Left colon (tissue), 2 donors: ENCODE data around the gene PLXNA4. TPM values are rescaled to one million over a fixed set of nuclear protein-coding genes. Genes with fewer than 3 reads are reported as not detected.

Experiments used
- ATAC-seq: fragments of 200-7000 bp; cut with Tn5 transposase; one replicate; pipeline ENCODE4 v1.9.1; 2020; ENCODE audit warnings: mild to moderate bottlenecking, moderate library complexity
- DNase-seq, 2 donors: peaks; one replicate each; pipeline ENCODE4 v3.0.0-alpha.2; 2020
- intact Hi-C, 2 donors: fragments of 100-400 bp; cut with DNase I in 1 of 2; cut with micrococcal nuclease in 1 of 2; formaldehyde crosslinking; loops; one replicate each; pipeline versions ENCODE4 v1.11.2 to v1.14.0; 2022; cut with DNase I, micrococcal nuclease
- total RNA-seq, 2 donors: library from RNA; stranded (reverse); fragmentation: NEBNext Ultra II Directional; extraction: Animal tissue kit (Norgen Biotek cat#: 25700); gene quantifications; one replicate each; pipeline ENCODE4 v1.2.1, GENCODE V29; 2021
- donor health status: DM: no; HTN: no; CAD: no.
- donor health status: DM: yes; HTN: yes; CAD: no.

The PLXNA4 gene
- total RNA-seq, 2 donors from 2014 or later = 1.1 to 1.3 TPM

- intact Hi-C loops = no loop called here
- no peak for DNase-seq
- no peak for ATAC-seq
These were observed 461.2 kb downstream of the PLXNA4 start for GRCh38 chr7:132115028-132115427.

GRCh38 chr7:132114411-132114810 lies 461.9 kb downstream of the PLXNA4 start:
- intact Hi-C loops = no loop called here
- no peak for ATAC-seq
- DNase-seq = no peak

GRCh38 chr7:132113536-132114371 lies 462.5 kb downstream of the PLXNA4 start:
- DNase-seq = no peak
- intact Hi-C loops = no loop called here
- no peak for ATAC-seq

DNA sequence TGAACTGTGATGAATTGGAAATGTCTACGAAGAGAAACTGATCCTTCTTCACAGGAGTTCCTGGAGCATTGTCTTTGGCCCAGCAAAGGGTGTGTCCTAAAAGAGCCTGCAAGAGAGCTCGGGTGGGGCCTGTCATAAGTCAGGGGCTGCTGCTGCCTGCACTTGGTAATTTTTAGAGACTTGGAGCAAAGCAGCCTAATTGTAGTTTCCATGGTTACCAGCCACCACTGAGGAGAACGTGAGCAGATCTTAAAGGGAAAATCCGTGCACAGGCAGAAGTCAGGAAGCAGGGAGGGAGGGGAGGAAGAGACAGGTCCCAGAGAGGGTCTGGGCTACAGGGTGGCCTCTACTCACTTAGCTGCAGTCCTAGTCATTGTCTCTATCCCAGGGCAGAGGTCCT lies 463.6 kb downstream of the PLXNA4 start:
- intact Hi-C loops = no loop called here
- ATAC-seq = no peak

GRCh38 chr7:132112106-132112505 lies 464.2 kb downstream of the PLXNA4 start:
- intact Hi-C loops = no loop called here
- ATAC-seq (no peak), DNase-seq (no peak)

More for the DNA sequence above, 463.6 kb downstream of the PLXNA4 start:
- no peak for DNase-seq

GRCh38 chr7:132110692-132111091 lies 465.6 kb downstream of the PLXNA4 start:
- intact Hi-C loops = no loop called here
- DNase-seq (no peak), ATAC-seq (no peak)

- intact Hi-C loops = no loop called here
- DNase-seq (no peak), ATAC-seq (no peak)
These were observed 466.5 kb downstream of the PLXNA4 start for GRCh38 chr7:132109769-132110168.

- no peak for ATAC-seq
These were observed 467.7 kb downstream of the PLXNA4 start for GRCh38 chr7:132108563-132108962.

GRCh38 chr7:132106491-132106890 lies 469.8 kb downstream of the PLXNA4 start:
- no peak for ATAC-seq
- no peak for DNase-seq
- intact Hi-C loops = no loop called here

More at GRCh38 chr7:132108563-132108962, 467.7 kb downstream of the PLXNA4 start:
- no peak for DNase-seq
- intact Hi-C loops = no loop called here

DNA sequence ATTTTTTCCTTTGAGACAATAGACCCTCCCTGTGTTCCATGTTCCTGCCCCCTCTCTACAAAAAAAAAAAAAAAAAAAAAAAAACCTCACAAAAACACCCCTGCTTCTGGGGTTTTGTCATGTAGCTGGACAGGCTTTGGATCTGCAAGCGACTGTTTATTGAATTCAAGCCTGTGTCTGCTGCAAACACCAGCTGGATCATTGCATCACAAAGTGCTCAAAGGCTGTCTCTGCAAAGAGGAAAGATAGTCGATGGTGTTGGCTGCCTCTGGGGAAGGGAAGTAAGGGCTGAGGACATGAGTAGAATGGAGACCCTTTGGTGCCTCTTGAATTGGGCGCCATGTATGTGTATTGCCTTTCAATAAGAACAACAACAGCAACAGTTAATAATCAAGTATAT lies 471.2 kb downstream of the PLXNA4 start:
- intact Hi-C loops = no loop called here
- no peak for DNase-seq

DNA sequence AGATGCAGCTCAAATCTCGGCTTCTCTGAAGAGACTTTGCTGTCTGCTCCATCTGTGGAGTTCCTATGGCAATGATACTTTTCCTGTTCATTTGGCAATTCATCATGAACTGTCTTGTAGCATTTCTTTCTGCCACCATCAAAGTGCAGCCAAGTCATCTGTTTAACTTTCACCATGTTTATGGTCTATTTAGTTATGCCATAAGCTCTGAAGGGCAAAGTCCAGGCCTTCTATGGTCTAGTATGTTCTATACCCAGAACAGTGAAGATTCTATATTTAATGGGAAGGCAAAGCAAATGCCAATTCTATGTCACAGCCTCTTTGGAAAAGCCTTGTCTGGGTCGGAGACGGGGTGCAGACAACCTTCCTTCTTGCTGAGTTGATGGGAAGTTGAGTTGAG lies 472.6 kb downstream of the PLXNA4 start:
- peak; percentile 99 for ATAC-seq
- peak; percentile 41 to 45 for DNase-seq
- intact Hi-C loops = no loop called here

More for the DNA sequence above, 471.2 kb downstream of the PLXNA4 start:
- no peak for ATAC-seq

DNA sequence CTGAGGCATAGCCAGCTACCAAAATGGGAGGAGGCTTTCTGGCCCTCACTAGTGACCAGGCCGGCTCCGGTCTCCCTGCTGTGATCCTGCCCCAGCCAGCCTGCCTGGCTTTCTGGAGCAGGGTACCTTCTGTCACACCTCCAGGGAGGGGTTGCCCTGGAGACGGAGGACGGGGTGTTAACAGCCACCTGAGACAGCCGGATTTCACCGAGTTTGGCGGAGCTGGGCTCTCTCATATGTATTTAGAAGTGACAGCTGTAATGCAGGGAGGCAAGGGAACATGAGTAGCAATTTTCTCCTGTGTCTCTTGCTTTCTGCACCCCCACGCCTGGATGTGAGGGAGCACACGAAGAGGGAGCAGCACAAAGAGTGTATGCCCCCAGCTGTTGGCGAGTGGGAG lies 473.3 kb downstream of the PLXNA4 start:
- intact Hi-C loops = no loop called here
- DNase-seq = peak in 1 of 2 donors; percentile 15
- ATAC-seq = peak; percentile 15

DNA sequence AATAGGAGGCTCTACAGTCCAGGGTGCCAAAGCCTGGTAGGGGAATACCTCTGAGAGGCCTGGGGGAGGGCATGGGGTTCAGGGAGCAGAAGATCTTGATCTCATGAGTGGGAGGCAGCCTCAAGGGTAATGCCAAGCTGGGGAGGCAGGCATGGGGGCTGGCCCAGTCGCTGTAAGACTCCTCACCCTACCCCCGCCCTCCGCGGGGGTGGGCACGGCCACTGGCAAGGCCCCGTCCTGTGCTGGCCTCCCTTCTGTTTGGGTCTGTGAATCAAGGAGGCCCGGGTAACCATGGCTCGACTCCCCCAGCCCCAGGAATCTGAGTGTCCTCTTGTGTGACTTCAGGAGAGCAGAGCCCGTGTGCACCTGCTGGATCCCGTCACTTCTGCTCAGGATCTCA lies 473.9 kb downstream of the PLXNA4 start:
- intact Hi-C loops = no loop called here
- ATAC-seq (no peak), DNase-seq (no peak)

- no peak for ATAC-seq
- intact Hi-C loops = no loop called here
- DNase-seq = no peak
These were observed 475.3 kb downstream of the PLXNA4 start for GRCh38 chr7:132100981-132101380.

DNA sequence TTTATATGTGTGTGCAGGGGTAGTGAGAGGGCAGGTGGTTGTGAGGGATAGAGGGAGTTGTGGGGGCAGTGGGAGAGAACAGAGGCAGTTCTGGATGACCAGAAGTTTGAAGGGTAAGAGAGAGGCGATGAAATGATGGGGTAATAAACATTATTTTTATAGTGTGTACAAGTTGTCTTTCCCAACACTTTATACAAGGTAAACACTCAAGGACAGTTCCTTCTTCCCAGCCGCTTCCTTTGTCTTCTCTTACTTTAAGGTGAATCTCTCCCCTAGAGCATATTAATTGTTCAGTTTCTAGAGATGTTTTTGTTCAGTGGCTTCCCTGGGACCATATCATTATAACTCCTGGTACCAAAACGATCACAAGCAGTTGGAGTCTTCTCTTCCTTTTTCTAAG lies 475.8 kb downstream of the PLXNA4 start:
- ATAC-seq (no peak), DNase-seq (no peak)
- intact Hi-C loops = no loop called here

DNA sequence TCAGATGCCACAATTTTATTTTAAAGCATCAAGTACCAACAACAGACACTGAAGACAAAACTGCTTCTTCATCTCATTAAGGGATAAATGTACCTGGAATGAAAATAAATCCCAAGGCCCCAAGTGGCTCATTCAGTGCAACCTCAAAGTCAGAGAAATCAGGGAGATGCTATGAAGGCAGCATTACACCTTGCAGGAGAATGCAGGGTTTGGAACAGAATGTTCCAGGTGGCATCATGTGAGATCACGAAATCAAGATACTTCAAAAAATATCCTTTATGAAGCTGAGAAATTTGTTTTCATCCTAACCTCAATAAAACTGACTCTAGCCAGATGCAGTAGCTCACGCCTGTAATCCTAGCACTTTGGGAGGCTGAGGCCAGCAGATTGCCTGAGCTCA lies 477.1 kb downstream of the PLXNA4 start:
- ATAC-seq (no peak), DNase-seq (no peak)
- intact Hi-C loops = no loop called here

DNA sequence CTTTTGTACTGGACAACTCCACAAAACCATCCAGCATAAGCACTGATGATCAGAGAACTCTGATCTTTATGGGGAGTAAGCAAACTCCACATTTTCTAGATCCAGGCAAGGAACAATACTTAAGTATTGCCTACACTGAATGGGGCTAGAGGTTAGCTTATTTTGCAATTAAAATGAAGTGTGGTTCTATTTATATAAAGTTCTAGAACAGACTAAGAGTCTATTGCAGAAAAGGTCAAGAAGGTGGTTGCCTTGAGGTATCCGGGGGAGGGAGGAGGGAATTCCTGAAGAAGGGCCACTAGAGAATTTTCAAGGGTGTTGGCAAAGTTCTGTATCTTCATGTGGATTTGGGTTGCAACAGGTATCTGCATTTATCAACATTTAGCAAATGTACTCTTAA lies 477.9 kb downstream of the PLXNA4 start:
- DNase-seq (no peak), ATAC-seq (no peak)
- intact Hi-C loops = no loop called here

DNA sequence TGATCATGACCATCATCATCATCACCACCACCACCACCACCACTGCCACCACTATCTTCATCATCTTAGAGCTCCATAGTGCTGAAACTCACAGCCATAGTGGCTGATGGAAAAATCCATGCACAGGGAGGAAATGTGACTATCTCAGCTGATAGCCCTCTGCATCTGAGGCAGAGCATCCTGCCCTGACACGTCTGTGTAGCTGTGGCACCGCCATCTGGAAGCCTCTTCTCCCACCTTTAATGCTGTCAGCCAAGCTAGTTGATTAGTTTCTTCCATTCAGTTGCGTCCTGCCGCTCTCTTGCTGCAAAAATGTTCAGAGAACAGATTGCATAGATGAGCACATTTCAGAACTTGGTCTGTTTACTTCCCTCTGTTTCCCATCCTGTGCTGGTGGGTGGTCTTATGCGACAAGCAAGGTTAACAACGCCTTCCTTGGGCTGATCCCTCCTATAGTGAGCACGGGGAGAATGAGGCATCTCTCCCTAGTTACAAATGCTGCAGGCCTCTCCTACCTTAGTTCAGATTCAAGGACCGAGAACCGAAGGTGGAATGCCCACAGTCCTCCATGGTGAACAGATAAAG lies 478.6 kb downstream of the PLXNA4 start:
- no peak for ATAC-seq
- no peak for DNase-seq
- intact Hi-C loops = no loop called here

- intact Hi-C loops = no loop called here
- ATAC-seq (no peak), DNase-seq (no peak)
These were observed 481.0 kb downstream of the PLXNA4 start for GRCh38 chr7:132095111-132095765.

DNA sequence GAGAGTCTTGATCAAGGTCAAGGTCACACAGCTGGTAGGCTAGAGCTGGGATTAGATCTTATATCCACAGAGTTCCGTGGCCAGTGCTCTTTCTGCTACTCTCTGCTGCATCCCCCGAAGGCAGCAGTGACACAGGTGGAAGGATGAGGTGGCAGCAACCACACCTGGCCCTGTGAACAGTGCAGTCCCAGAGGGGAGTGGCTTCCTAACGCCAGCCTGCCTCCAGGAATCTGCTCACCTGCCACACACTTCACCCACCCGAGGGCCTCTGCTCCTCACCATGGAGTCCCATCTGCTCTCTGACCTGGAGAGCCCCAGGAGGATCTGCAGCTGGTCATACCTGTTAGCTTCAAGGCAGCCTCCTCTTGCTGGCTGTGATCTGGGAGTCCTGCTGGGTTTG lies 484.2 kb downstream of the PLXNA4 start:
- ATAC-seq (peak; percentile 69), DNase-seq (no peak)
- intact Hi-C loops = no loop called here
